ENCODE measurements around the gene RARA.

The RARA gene

GRCh38 chr17:40309031-40309948 is at the start of gene RARA:
TSS of gene RARA (plus strand) at chr17:40309180. CDS start at chr17:40331219, 22,039 bp downstream.
- H3K27me3 ChIP-seq (ENCODE audit: low read depth): no peaks in the 10 kb centered on the region
- H3K4me1 ChIP-seq: peaks cover 8% of the 10 kb centered on the region
- in situ Hi-C loops (cut with MboI; ENCODE audit: low sequenced_read_pairs): no loop called here
- H3K9me3 ChIP-seq: no peaks in the 10 kb centered on the region
- peak in 1 of 2 experiments; percentile 65 for DNase-seq (ENCODE audit: low spot score in 2 of 2)
- H3K36me3 ChIP-seq (replicated peaks): no peaks in the 10 kb centered on the region
- peak within 1 kb of the TSS; percentile 15 for H3K4me3 ChIP-seq

GRCh38 chr17:40259505-40259904 is 49.5 kb upstream of the RARA start:
- in situ Hi-C loops (cut with MboI; ENCODE audit: low sequenced_read_pairs): no loop called here
- peaks cover 15% of the 10 kb centered on the region for H3K36me3 ChIP-seq (replicated peaks)
- no peaks in the 10 kb centered on the region for H3K4me1 ChIP-seq
- no peak for DNase-seq (ENCODE audit: low spot score in 2 of 2)
- no peaks in the 10 kb centered on the region for H3K27me3 ChIP-seq (ENCODE audit: low read depth)
- no peak overlapping the region for H3K4me3 ChIP-seq
- H3K9me3 ChIP-seq: no peaks in the 10 kb centered on the region

DNA sequence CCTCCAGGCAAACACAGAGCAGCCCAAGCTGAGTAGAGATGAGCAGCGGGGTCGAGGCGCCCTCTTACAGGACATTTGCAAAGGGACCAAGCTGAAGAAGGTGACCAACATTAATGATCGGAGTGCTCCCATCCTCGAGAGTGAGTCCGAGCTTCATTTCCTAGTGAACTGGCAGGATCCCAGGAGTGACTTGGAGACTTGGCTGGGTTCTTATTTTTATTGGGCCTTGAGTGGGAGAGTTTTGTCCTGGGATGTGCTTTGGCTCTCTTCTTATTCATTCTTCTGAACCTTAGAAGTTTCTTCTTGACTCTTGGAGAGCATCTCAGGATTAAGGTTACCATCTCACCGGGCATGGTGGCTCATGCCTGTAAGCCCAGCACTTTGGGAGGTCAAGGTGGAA is 48.5 kb upstream of the RARA start:
- no peak overlapping the region for H3K4me3 ChIP-seq
- H3K27me3 ChIP-seq (ENCODE audit: low read depth): no peaks in the 10 kb centered on the region
- in situ Hi-C loops (cut with MboI; ENCODE audit: low sequenced_read_pairs): no loop called here
- no peaks in the 10 kb centered on the region for H3K4me1 ChIP-seq
- no peaks in the 10 kb centered on the region for H3K9me3 ChIP-seq
- peaks cover 21% of the 10 kb centered on the region for H3K36me3 ChIP-seq (replicated peaks)
- DNase-seq (ENCODE audit: low spot score in 2 of 2): no peak

GRCh38 chr17:40264458-40265185 is 44.4 kb upstream of the RARA start:
- peaks cover 11% of the 10 kb centered on the region for H3K36me3 ChIP-seq (replicated peaks)

GRCh38 chr17:40265337-40265736 is 43.6 kb upstream of the RARA start:
- H3K27me3 ChIP-seq (ENCODE audit: low read depth): no peaks in the 10 kb centered on the region
- no peaks in the 10 kb centered on the region for H3K9me3 ChIP-seq
- no peak for DNase-seq (ENCODE audit: low spot score in 2 of 2)
- in situ Hi-C loops (cut with MboI; ENCODE audit: low sequenced_read_pairs): no loop called here
- peaks cover 8% of the 10 kb centered on the region for H3K36me3 ChIP-seq (replicated peaks)
- no peak overlapping the region for H3K4me3 ChIP-seq
- H3K4me1 ChIP-seq: no peaks in the 10 kb centered on the region

More at GRCh38 chr17:40264458-40265185, 44.4 kb upstream of the RARA start:
- Histone ChIP-seq H3K4me1 (no peaks in the 10 kb centered on the region), H3K27me3 (ENCODE audit: low read depth) (no peaks in the 10 kb centered on the region), H3K4me3 (no peak overlapping the region), H3K9me3 (no peaks in the 10 kb centered on the region)
- in situ Hi-C loops (cut with MboI; ENCODE audit: low sequenced_read_pairs): no loop called here
- no peak for DNase-seq (ENCODE audit: low spot score in 2 of 2)

- in situ Hi-C loops (cut with MboI; ENCODE audit: low sequenced_read_pairs): no loop called here
- no peak for DNase-seq (ENCODE audit: low spot score in 2 of 2)
- H3K4me1 ChIP-seq: no peaks in the 10 kb centered on the region
- H3K27me3 ChIP-seq (ENCODE audit: low read depth): no peaks in the 10 kb centered on the region
- H3K36me3 ChIP-seq (replicated peaks): peaks cover 11% of the 10 kb centered on the region
- no peaks in the 10 kb centered on the region for H3K9me3 ChIP-seq
- H3K4me3 ChIP-seq: no peak overlapping the region
Observed at GRCh38 chr17:40266882-40267281, 42.1 kb upstream of the RARA start.

GRCh38 chr17:40268141-40268712 is 40.8 kb upstream of the RARA start:
- no peaks in the 10 kb centered on the region for H3K4me1 ChIP-seq
- in situ Hi-C loops (cut with MboI; ENCODE audit: low sequenced_read_pairs): no loop called here
- H3K9me3 ChIP-seq: no peaks in the 10 kb centered on the region
- H3K36me3 ChIP-seq (replicated peaks): peaks cover 11% of the 10 kb centered on the region
- H3K27me3 ChIP-seq (ENCODE audit: low read depth): no peaks in the 10 kb centered on the region
- no peak overlapping the region for H3K4me3 ChIP-seq
- no peak for DNase-seq (ENCODE audit: low spot score in 2 of 2)

- in situ Hi-C loops (cut with MboI; ENCODE audit: low sequenced_read_pairs): no loop called here
- no peaks in the 10 kb centered on the region for H3K4me1 ChIP-seq
- H3K36me3 ChIP-seq (replicated peaks): peaks cover 41% of the 10 kb centered on the region
- H3K27me3 ChIP-seq (ENCODE audit: low read depth): no peaks in the 10 kb centered on the region
- no peaks in the 10 kb centered on the region for H3K9me3 ChIP-seq
- DNase-seq (ENCODE audit: low spot score in 2 of 2): no peak
- no peak overlapping the region for H3K4me3 ChIP-seq
Observed at GRCh38 chr17:40278414-40278813, 30.6 kb upstream of the RARA start.

- H3K36me3 ChIP-seq (replicated peaks): peaks cover 36% of the 10 kb centered on the region
- no peak overlapping the region for H3K4me3 ChIP-seq
- H3K4me1 ChIP-seq: no peaks in the 10 kb centered on the region
- in situ Hi-C loops (cut with MboI; ENCODE audit: low sequenced_read_pairs): no loop called here
- H3K9me3 ChIP-seq: no peaks in the 10 kb centered on the region
- no peak for DNase-seq (ENCODE audit: low spot score in 2 of 2)
- H3K27me3 ChIP-seq (ENCODE audit: low read depth): no peaks in the 10 kb centered on the region
Observed at GRCh38 chr17:40279402-40279801, 29.6 kb upstream of the RARA start.

DNA sequence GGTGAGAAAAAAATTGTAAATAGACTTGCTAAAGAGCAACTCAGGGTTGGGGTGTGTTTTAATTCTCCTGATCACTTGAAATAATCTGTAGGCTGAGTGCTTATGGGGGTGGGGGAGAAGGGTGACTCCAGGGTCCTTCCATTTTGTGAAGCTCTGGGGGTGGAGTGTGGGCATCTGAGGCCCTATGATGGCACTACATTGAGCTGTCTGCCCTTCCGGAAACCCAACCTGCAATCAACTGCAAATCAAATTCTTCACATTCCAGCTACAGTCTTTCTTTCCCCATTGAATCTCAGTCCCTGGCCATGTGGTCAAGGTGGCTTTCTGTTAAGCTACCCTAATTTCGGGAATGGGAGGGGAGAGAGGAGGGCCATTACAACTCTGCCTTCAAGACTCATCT is 27.3 kb upstream of the RARA start:
- in situ Hi-C loops (cut with MboI; ENCODE audit: low sequenced_read_pairs): no loop called here
- H3K9me3 ChIP-seq: no peaks in the 10 kb centered on the region
- no peaks in the 10 kb centered on the region for H3K4me1 ChIP-seq
- no peak for DNase-seq (ENCODE audit: low spot score in 2 of 2)
- no peak overlapping the region for H3K4me3 ChIP-seq
- no peaks in the 10 kb centered on the region for H3K27me3 ChIP-seq (ENCODE audit: low read depth)
- H3K36me3 ChIP-seq (replicated peaks): peaks cover 28% of the 10 kb centered on the region

DNA sequence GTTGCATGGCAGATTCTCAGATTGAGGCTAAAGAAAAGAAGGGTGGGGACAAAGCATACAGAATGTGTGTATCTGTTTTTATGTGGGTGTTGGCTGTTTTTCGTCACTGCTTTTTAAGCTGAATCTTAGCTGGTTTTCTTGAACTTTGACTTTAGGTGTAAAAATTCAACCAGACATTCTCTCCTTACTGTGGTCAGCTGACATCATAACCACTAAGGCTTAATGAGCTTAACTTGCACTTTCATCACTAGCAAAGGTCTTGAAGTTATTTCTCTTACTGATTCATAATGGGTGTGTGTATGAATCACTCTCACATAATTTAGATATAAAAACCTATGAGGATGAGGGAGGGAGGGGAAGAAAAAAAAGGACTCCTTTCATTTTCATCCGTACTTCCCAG is 25.3 kb upstream of the RARA start:
- Histone ChIP-seq H3K4me3 (no peak overlapping the region), H3K4me1 (no peaks in the 10 kb centered on the region), H3K27me3 (ENCODE audit: low read depth) (no peaks in the 10 kb centered on the region), H3K36me3 (replicated peaks) (peaks cover 16% of the 10 kb centered on the region), H3K9me3 (no peaks in the 10 kb centered on the region)
- no peak for DNase-seq (ENCODE audit: low spot score in 2 of 2)
- in situ Hi-C loops (cut with MboI; ENCODE audit: low sequenced_read_pairs): no loop called here

DNA sequence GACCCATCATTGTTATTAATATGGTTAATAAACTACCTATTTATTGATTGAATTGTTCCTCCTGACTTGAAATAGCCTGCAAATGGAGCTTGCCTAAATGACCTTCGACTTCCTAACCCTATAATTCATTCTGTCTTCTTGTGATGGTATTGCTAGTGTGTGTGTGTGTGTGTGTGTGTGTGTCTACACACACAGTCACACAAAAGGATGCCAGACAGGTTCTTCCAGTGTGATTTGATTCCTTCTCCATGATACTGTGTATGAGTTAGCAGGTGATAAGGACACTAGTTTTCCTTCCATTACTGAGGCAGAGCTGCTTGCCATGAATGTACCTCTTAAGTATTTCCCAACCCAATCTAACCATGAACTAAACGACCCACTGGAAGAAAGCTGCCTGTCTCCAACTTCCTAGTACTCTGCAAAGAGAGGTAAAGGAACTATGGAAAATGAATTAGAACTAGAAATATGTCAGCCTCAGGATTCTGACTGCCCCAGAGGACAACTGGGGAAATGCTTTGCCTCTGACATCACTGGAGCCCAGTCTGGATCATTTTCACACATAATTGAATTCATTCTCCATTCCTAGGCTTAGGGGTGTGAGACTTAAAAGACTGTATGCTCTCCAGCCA is 24.8 kb upstream of the RARA start:
- Histone ChIP-seq H3K4me1 (peaks cover 4% of the 10 kb centered on the region), H3K27me3 (ENCODE audit: low read depth) (no peaks in the 10 kb centered on the region)

DNA sequence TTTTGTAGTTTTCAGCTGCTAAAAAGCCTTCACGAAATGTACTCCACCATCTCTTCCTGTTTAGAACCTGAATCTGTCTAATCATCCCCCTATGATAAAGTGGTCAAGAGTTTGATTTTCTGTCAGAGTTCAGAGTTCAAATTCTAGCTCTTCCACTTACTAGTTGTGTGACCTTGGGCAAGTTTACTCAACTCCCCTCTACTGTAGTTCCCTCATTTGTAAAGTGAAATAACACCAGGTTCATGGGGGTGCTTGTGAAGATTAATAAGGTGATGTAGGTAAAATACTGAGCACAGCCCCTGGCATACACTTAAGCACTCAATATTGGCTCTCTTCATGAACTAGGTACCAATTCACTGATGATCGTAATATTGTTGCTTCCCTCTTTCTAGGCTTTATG is 22.5 kb upstream of the RARA start:
- Histone ChIP-seq H3K27me3 (ENCODE audit: low read depth) (no peaks in the 10 kb centered on the region), H3K9me3 (no peaks in the 10 kb centered on the region), H3K4me3 (no peak overlapping the region), H3K36me3 (replicated peaks) (peaks cover 23% of the 10 kb centered on the region), H3K4me1 (peaks cover 4% of the 10 kb centered on the region)
- DNase-seq (ENCODE audit: low spot score in 2 of 2): no peak
- in situ Hi-C loops (cut with MboI; ENCODE audit: low sequenced_read_pairs): no loop called here

More for the DNA sequence above, 24.8 kb upstream of the RARA start:
- Histone ChIP-seq H3K4me3 (no peak overlapping the region), H3K36me3 (replicated peaks) (peaks cover 13% of the 10 kb centered on the region), H3K9me3 (no peaks in the 10 kb centered on the region)
- in situ Hi-C loops (cut with MboI; ENCODE audit: low sequenced_read_pairs): no loop called here
- no peak for DNase-seq (ENCODE audit: low spot score in 2 of 2)
